ENCODE measurements around the gene NRSN2.
"Not testable (repeated sequence)": the region's sequence is repeated elsewhere in the genome, so short reads cannot be mapped to it uniquely, and the experiment has no call there.

The NRSN2 gene

GRCh38 chr20:353166-353565 lies 6.3 kb downstream of the NRSN2 start:
- no peak overlapping the region for H3K4me3 ChIP-seq (ENCODE audit: low read depth, low read length)

- H3K4me3 ChIP-seq (ENCODE audit: low read depth, low read length) = no peak overlapping the region
Measured at GRCh38 chr20:354298-354977, 7.5 kb downstream of the NRSN2 start.

- not testable (repeated sequence) for H3K4me3 ChIP-seq (ENCODE audit: low read depth, low read length)
Measured at GRCh38 chr20:356154-356553, 9.2 kb downstream of the NRSN2 start.

- H3K4me3 ChIP-seq (ENCODE audit: low read depth, low read length) = no peak overlapping the region
Measured at GRCh38 chr20:356745-357144, 9.8 kb downstream of the NRSN2 start.

GRCh38 chr20:358891-359555 lies 12.1 kb downstream of the NRSN2 start:
- no peak overlapping the region for H3K4me3 ChIP-seq (ENCODE audit: low read depth, low read length)

GRCh38 chr20:361561-361960 lies 14.7 kb downstream of the NRSN2 start:
- no peak overlapping the region for H3K4me3 ChIP-seq (ENCODE audit: low read depth, low read length)

GRCh38 chr20:362271-363254 lies 15.7 kb downstream of the NRSN2 start:
- no peak overlapping the region for H3K4me3 ChIP-seq (ENCODE audit: low read depth, low read length)

GRCh38 chr20:363319-364078 lies 16.6 kb downstream of the NRSN2 start:
- no peak overlapping the region for H3K4me3 ChIP-seq (ENCODE audit: low read depth, low read length)

- no peak overlapping the region for H3K4me3 ChIP-seq (ENCODE audit: low read depth, low read length)
Measured at GRCh38 chr20:364905-365794, 18.2 kb downstream of the NRSN2 start.

- no peak overlapping the region for H3K4me3 ChIP-seq (ENCODE audit: low read depth, low read length)
Measured at GRCh38 chr20:366041-366718, 19.3 kb downstream of the NRSN2 start.

GRCh38 chr20:366719-367485 lies 20.0 kb downstream of the NRSN2 start:
- H3K4me3 ChIP-seq (ENCODE audit: low read depth, low read length) = no peak overlapping the region

- no peak overlapping the region for H3K4me3 ChIP-seq (ENCODE audit: low read depth, low read length)
Measured at GRCh38 chr20:367486-367887, 20.6 kb downstream of the NRSN2 start.

GRCh38 chr20:368915-369314 lies 22.0 kb downstream of the NRSN2 start:
- H3K4me3 ChIP-seq (ENCODE audit: low read depth, low read length) = no peak overlapping the region

GRCh38 chr20:370151-370600 lies 23.3 kb downstream of the NRSN2 start:
- no peak overlapping the region for H3K4me3 ChIP-seq (ENCODE audit: low read depth, low read length)

- no peak overlapping the region for H3K4me3 ChIP-seq (ENCODE audit: low read depth, low read length)
Measured at GRCh38 chr20:370977-371754, 24.3 kb downstream of the NRSN2 start.

- H3K4me3 ChIP-seq (ENCODE audit: low read depth, low read length) = no peak overlapping the region
Measured at GRCh38 chr20:371755-372542, 25.0 kb downstream of the NRSN2 start.

- not testable (repeated sequence) for H3K4me3 ChIP-seq (ENCODE audit: low read depth, low read length)
Measured at GRCh38 chr20:372543-373082, 25.7 kb downstream of the NRSN2 start.
